ENCODE measurements around the gene SETD7.

Gene SETD7

DNA sequence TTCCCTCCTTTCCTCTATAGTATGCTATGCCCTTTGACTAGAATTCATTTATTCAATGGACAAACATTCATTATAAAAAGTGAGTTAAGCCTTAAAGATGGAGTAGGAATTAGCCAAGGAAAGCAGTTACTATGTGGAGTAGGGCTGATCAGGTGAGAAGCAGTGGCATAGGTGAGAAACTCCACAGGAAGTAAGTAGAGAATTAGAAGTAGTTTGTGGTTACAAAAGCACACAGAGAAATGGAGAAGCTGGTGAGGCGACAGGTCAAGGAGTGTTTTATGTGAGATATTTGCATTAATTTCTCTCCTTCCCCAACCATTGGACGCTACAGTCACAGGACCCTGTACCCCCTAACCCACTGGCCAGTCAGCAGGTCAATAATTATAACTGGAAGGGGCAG lies 30.6 kb downstream of the SETD7 start:
- Histone ChIP-seq H3K4me1 (peaks cover 0 to 3% (median under 1%) of the 10 kb centered on the region in 4 donors), H3K27ac (no peak overlapping the region), H3K36me3 (peaks cover 52 to 77% (median 65%) of the 10 kb centered on the region in 3 donors), H3K4me3 (no peak overlapping the region), H3K27me3 (no peaks in the 10 kb centered on the region), H3K9me3 (no peaks in the 10 kb centered on the region)
- intact Hi-C loops (cut with DNase I; ENCODE audit: low total_unique reads) = no loop called here
- DNase-seq = no peak
- TF ChIP-seq, protein P1, sequence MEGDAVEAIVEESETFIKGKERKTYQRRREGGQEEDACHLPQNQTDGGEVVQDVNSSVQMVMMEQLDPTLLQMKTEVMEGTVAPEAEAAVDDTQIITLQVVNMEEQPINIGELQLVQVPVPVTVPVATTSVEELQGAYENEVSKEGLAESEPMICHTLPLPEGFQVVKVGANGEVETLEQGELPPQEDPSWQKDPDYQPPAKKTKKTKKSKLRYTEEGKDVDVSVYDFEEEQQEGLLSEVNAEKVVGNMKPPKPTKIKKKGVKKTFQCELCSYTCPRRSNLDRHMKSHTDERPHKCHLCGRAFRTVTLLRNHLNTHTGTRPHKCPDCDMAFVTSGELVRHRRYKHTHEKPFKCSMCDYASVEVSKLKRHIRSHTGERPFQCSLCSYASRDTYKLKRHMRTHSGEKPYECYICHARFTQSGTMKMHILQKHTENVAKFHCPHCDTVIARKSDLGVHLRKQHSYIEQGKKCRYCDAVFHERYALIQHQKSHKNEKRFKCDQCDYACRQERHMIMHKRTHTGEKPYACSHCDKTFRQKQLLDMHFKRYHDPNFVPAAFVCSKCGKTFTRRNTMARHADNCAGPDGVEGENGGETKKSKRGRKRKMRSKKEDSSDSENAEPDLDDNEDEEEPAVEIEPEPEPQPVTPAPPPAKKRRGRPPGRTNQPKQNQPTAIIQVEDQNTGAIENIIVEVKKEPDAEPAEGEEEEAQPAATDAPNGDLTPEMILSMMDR (IDR thresholded peaks at IDR 0.05) = no peak

DNA sequence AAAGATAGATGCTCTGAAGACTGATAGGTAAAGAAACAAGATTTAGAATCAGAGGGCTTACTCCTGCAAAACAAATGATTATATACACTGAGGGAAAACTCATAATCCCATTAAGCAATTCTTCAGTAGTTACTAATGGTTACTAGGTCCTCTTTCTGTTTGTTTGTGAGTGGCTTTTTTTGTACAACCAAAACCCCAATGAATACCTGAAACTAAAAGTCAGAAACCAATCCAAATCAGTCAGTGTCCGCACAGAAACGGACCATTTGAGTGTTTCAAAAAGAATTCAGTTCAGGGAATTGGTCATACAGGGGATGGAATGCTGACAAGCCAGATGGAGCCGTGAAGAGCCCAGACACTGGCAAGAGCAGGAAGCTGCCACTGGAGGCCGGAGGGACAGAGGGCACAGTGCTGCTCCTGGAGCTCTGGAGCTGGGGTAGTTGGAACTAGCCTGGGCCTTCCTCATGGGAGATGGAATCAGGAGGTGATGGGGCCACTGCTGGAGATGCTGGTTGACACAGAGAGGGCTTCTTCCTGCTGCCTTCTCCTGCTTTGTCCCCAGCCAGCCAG lies 31.9 kb downstream of the SETD7 start:
- H3K4me3 ChIP-seq = no peak overlapping the region
- TF ChIP-seq, protein P1 (IDR thresholded peaks at IDR 0.05) = no peak
- H3K9me3 ChIP-seq = no peaks in the 10 kb centered on the region
- H3K36me3 ChIP-seq = peaks cover 63 to 89% (median 77%) of the 10 kb centered on the region in 3 donors
- no peak overlapping the region for H3K27ac ChIP-seq
- no peaks in the 10 kb centered on the region for H3K27me3 ChIP-seq
- peaks cover 0 to 3% (median 0%) of the 10 kb centered on the region in 4 donors for H3K4me1 ChIP-seq
- intact Hi-C loops (cut with DNase I; ENCODE audit: low total_unique reads) = no loop called here
- DNase-seq = no peak

GRCh38 chr4:139523076-139523475 lies 32.9 kb downstream of the SETD7 start:
- Histone ChIP-seq H3K4me3 (no peak overlapping the region), H3K4me1 (peaks cover 0 to 3% (median 0%) of the 10 kb centered on the region in 4 donors), H3K27me3 (no peaks in the 10 kb centered on the region), H3K9me3 (no peaks in the 10 kb centered on the region), H3K27ac (no peak overlapping the region), H3K36me3 (peaks cover 65 to 89% (median 79%) of the 10 kb centered on the region in 3 donors)
- intact Hi-C loops (cut with DNase I; ENCODE audit: low total_unique reads) = no loop called here
- TF ChIP-seq, protein P1 (IDR thresholded peaks at IDR 0.05) = no peak
- DNase-seq = no peak

DNA sequence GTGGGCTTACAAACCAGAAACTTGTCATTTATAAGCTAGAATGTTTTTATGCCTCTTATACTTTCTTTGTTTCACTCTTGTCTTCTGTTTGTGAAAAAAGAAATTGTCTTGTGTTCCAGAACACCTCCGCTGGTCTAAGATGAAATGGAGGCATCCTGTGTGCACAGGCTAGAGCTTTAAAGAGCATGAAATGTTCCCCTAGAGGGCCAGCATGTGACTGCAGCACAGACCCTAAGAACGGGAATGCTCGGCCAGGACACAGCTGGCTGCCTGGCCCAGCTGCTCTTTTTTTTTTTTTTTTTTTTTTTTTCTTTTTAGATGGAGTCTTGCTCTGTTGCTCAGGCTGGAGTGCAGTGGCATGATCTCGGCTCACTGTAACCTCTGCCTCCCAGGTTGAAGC lies 33.6 kb downstream of the SETD7 start:
- H3K4me3 ChIP-seq = no peak overlapping the region
- no peaks in the 10 kb centered on the region for H3K27me3 ChIP-seq
- H3K4me1 ChIP-seq = peaks cover 0 to 3% (median 0%) of the 10 kb centered on the region in 4 donors
- no peaks in the 10 kb centered on the region for H3K9me3 ChIP-seq
- peaks cover 69 to 90% (median 79%) of the 10 kb centered on the region in 3 donors for H3K36me3 ChIP-seq
- no peak overlapping the region for H3K27ac ChIP-seq
- DNase-seq = no peak
- TF ChIP-seq, protein P1 (IDR thresholded peaks at IDR 0.05) = no peak
- intact Hi-C loops (cut with DNase I; ENCODE audit: low total_unique reads) = no loop called here

GRCh38 chr4:139521754-139522401 lies 34.1 kb downstream of the SETD7 start:
- peaks cover 64 to 90% (median 79%) of the 10 kb centered on the region in 3 donors for H3K36me3 ChIP-seq
- no peaks in the 10 kb centered on the region for H3K9me3 ChIP-seq
- intact Hi-C loops (cut with DNase I; ENCODE audit: low total_unique reads) = no loop called here
- H3K4me3 ChIP-seq = no peak overlapping the region
- DNase-seq = no peak
- H3K27me3 ChIP-seq = no peaks in the 10 kb centered on the region
- TF ChIP-seq, protein P1 (IDR thresholded peaks at IDR 0.05) = no peak
- no peak overlapping the region for H3K27ac ChIP-seq
- no peaks in the 10 kb centered on the region for H3K4me1 ChIP-seq
